Activated CD8-positive, alpha-beta T cell treated with anti-CD3 and anti-CD28 coated beads for 36 hours (primary cell): ENCODE measurements around the gene ECPAS. TPM values are rescaled to one million over a fixed set of nuclear protein-coding genes. Genes with fewer than 3 reads are reported as not detected.

Experiments used
- ATAC-seq: fragments of 200-7000 bp; cut with Tn5 transposase; one replicate; pipeline ENCODE4 v1.10.0; 2021; ENCODE audit warnings: mild to moderate bottlenecking, moderate library complexity
- CTCF ChIA-PET: fragments of 350-600 bp; sonication (Branson Sonifier 250); formaldehyde crosslinking; loops from one replicate; lab custom pipeline; 2021; ENCODE audit warnings: antibody characterized with exemption; lab: Charles Lee
- POLR2A ChIA-PET: fragments of 350-600 bp; sonication (Branson Sonifier 250); formaldehyde crosslinking; loops from one replicate; lab custom pipeline; 2021; ENCODE audit warnings: antibody characterized with exemption; lab: Charles Lee
- DNase-seq: peaks from one replicate; pipeline ENCODE4 v3.0.0-alpha.2; 2020
- H3K27ac Mint-ChIP-seq: one replicate; pipeline ENCODE4 v1.8.0; 2021; ENCODE audit warnings: mild to moderate bottlenecking, mixed read lengths
- H3K27me3 Mint-ChIP-seq: one replicate; pipeline ENCODE4 v1.8.0; 2021; ENCODE audit warnings: mixed read lengths
- H3K36me3 Mint-ChIP-seq: one replicate; pipeline ENCODE4 v1.8.0; 2021; ENCODE audit warnings: low read depth, mixed read lengths
- H3K4me1 Mint-ChIP-seq: one replicate; pipeline ENCODE4 v1.8.0; 2021; ENCODE audit warnings: low read depth, mixed read lengths
- H3K4me3 Mint-ChIP-seq: one replicate; pipeline ENCODE4 v1.8.0; 2021; ENCODE audit warnings: mild to moderate bottlenecking, moderate library complexity, mixed read lengths
- H3K9me3 Mint-ChIP-seq: one replicate; pipeline ENCODE4 v1.8.0; 2021; ENCODE audit warnings: mixed read lengths
- intact Hi-C: fragments of 100-400 bp; cut with micrococcal nuclease; formaldehyde crosslinking; loops from one replicate; pipeline ENCODE4 v1.10.0; 2022
- total RNA-seq, 2 experiments: library from RNA; stranded (reverse); gene quantifications; one replicate each; pipeline ENCODE4 v1.2.3, GENCODE V29; 2021
- TF ChIP-seq, protein P1 (sequence below): fragments of 200-600 bp; IDR thresholded peaks from one replicate; pipeline ENCODE4 v1.8.0; 2022; ENCODE audit warnings: antibody characterized with exemption, mild to moderate bottlenecking

The ECPAS gene
- total RNA-seq, 2 experiments from 2014 or later: 71.6 to 79.6 TPM

DNA sequence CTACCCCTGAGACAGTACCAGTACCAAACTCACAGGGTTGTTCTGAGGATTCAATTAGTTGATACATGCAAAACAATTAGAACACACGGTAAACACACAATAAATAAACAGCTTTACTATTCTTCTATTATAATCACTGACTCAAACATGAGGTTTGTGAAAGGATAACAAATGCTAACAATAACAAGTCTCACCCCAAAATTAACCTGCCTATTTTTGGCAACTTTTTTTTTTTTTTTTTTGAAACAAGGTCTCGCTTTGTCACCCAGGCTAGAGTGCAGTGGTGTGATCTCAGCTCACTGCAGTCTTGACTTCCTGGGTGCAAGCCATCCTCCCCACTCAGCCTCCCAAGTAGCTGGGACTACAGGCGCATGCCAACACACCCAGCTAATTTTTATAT is 6.5 kb downstream of the ECPAS start:
- no peak overlapping the region for H3K27ac Mint-ChIP-seq
- TF ChIP-seq, protein P1, sequence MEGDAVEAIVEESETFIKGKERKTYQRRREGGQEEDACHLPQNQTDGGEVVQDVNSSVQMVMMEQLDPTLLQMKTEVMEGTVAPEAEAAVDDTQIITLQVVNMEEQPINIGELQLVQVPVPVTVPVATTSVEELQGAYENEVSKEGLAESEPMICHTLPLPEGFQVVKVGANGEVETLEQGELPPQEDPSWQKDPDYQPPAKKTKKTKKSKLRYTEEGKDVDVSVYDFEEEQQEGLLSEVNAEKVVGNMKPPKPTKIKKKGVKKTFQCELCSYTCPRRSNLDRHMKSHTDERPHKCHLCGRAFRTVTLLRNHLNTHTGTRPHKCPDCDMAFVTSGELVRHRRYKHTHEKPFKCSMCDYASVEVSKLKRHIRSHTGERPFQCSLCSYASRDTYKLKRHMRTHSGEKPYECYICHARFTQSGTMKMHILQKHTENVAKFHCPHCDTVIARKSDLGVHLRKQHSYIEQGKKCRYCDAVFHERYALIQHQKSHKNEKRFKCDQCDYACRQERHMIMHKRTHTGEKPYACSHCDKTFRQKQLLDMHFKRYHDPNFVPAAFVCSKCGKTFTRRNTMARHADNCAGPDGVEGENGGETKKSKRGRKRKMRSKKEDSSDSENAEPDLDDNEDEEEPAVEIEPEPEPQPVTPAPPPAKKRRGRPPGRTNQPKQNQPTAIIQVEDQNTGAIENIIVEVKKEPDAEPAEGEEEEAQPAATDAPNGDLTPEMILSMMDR: no peak
- no peaks in the 10 kb centered on the region for H3K9me3 Mint-ChIP-seq
- peaks cover 48% of the 10 kb centered on the region for H3K4me1 Mint-ChIP-seq
- ChIA-PET POLR2A (no interaction called here), CTCF (no interaction called here)
- no peak overlapping the region for H3K4me3 Mint-ChIP-seq
- DNase-seq (no peak), ATAC-seq (no peak)
- peaks cover 20% of the 10 kb centered on the region for H3K36me3 Mint-ChIP-seq
- H3K27me3 Mint-ChIP-seq: no peaks in the 10 kb centered on the region
- intact Hi-C loops: no loop called here

DNA sequence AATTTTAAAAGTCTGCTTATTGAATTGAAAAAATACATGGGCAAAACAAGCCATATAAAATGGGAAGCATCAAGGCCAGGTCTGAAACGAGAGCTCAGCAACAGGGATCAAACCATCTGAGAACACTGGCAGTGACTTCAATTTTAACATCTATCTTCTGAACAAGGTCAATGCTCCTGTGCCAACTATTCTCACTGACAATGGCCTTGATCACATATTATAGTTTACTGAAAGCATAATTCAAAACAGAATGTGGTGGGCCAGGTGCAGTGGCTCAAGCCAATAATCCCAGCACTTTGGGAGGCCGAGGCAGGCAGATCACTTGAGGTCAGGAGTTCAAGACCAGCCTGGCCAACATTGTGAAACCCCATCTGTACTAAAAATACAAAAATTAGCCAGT is 9.0 kb downstream of the ECPAS start:
- Mint-ChIP-seq H3K9me3 (no peaks in the 10 kb centered on the region), H3K27me3 (no peaks in the 10 kb centered on the region), H3K36me3 (peaks cover 13% of the 10 kb centered on the region), H3K4me1 (peaks cover 34% of the 10 kb centered on the region), H3K27ac (no peak overlapping the region), H3K4me3 (no peak overlapping the region)
- TF ChIP-seq, protein P1: no peak
- CTCF ChIA-PET: no interaction called here
- ATAC-seq: no peak
- intact Hi-C loops: no loop called here
- no peak for DNase-seq
- POLR2A ChIA-PET: no interaction called here

DNA sequence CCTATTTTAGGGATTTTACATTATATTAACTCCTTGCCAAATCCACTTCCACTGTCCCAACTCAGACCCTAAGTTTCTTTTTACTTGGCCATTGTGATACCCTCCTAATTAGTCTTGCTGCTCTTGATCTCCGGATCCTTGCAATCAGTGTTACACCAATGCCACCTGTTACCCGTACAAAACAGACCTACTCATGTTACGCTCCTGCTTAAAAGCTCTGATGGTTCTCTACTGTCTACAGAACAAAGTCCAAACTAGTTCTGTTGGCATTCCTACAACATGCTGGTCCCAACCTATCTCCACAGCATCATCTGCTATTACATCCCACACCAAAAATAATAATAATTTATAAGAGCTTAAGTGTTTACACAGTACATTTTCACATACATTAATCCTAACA is 9.8 kb downstream of the ECPAS start:
- DNase-seq (no peak), ATAC-seq (no peak)
- Mint-ChIP-seq H3K27me3 (no peaks in the 10 kb centered on the region), H3K9me3 (no peaks in the 10 kb centered on the region), H3K4me3 (no peak overlapping the region), H3K27ac (no peak overlapping the region), H3K36me3 (peaks cover 16% of the 10 kb centered on the region), H3K4me1 (peaks cover 37% of the 10 kb centered on the region)
- ChIA-PET POLR2A (no interaction called here), CTCF (no interaction called here)
- intact Hi-C loops: no loop called here
- TF ChIP-seq, protein P1: no peak

DNA sequence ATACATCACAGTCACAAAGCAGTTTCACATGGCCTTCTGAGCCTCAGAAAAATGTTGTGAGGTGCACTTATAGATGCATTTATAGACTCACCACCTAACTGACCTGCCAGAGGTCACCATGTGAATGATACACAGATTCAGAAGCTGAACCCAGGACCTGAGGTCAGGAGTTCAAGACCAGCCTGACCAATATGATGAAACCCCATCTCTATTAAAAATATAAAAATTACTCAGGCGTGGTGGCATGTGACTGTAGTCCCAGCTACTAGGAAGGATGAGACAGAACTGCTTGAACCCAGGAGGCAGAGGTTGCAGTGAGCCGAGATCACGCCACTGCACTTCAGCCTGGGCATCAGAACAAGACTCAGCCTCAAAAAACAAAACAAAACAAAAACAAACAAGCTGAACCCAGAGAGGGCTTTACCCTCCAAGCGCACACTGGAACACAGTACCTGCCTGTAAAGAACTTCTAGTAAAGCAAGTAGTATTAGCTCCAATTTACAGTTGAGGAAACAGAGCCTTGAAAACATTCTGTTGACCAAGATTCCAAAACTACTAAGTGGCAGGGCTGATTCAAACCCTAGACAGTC is 16.3 kb downstream of the ECPAS start:
- POLR2A ChIA-PET: no interaction called here

DNA sequence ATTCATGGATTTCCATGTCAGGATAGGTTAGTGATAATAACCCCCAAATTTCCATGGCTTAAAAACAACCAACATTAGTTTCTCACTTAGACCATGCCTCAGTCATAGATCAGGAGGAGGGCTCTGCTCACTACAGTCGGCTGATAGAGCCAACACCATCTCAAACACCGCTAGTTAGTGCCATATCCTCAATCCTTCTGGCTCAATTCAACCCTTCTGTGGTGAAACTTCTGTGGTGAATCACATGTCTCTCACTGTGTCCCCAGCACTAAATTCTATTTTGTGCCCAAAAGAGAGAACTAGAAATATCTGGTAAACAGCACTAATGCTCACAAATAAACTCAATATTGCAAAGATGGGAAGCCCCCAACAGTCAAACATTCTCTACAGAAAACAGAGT is 21.1 kb downstream of the ECPAS start:
- no peak for ATAC-seq
- TF ChIP-seq, protein P1: no peak
- Mint-ChIP-seq H3K4me1 (peaks cover 47% of the 10 kb centered on the region), H3K27me3 (no peaks in the 10 kb centered on the region), H3K9me3 (peaks cover 11% of the 10 kb centered on the region), H3K27ac (no peak overlapping the region), H3K36me3 (peaks cover 29% of the 10 kb centered on the region), H3K4me3 (no peak overlapping the region)
- no peak for DNase-seq
- intact Hi-C loops: no loop called here
- ChIA-PET CTCF (no interaction called here), POLR2A (interaction anchor here (0.7 kb wide), 1 partner anchor 24 kb away, joined by 3 read pairs; no protein-coding TSS in a partner anchor)

More for the DNA sequence above, 16.3 kb downstream of the ECPAS start:
- intact Hi-C loops: no loop called here
- no peak overlapping the region for H3K4me3 Mint-ChIP-seq
- no peaks in the 10 kb centered on the region for H3K27me3 Mint-ChIP-seq
- CTCF ChIA-PET: no interaction called here
- ATAC-seq (no peak), DNase-seq (no peak)
- H3K4me1 Mint-ChIP-seq: peaks cover 34% of the 10 kb centered on the region
- no peak overlapping the region for H3K27ac Mint-ChIP-seq
- H3K9me3 Mint-ChIP-seq: peaks cover 2% of the 10 kb centered on the region
- H3K36me3 Mint-ChIP-seq: peaks cover 31% of the 10 kb centered on the region
- TF ChIP-seq, protein P1: no peak
